Colonic mucosa (tissue), 4 donors: Measurements from ENCODE around the gene MUC5B. TPM values are rescaled to one million over a fixed set of nuclear protein-coding genes. Genes with fewer than 3 reads are reported as not detected.

Source experiments
- DNase-seq: peaks from one replicate; pipeline ENCODE4 v3.0.0-alpha.2; 2020
- H3K27ac ChIP-seq: fragments of 200-600 bp; one replicate; pipeline ENCODE4 v1.8.0; 2021
- H3K27me3 ChIP-seq: fragments of 200-600 bp; one replicate; pipeline ENCODE4 v1.8.0; 2021
- H3K36me3 ChIP-seq: fragments of 200-600 bp; one replicate; pipeline ENCODE4 v1.8.0; 2021
- H3K4me1 ChIP-seq: fragments of 200-600 bp; one replicate; pipeline ENCODE4 v1.8.0; 2021; ENCODE audit warnings: mild to moderate bottlenecking
- H3K4me3 ChIP-seq: fragments of 200-600 bp; one replicate; pipeline ENCODE4 v1.8.0; 2021
- H3K9ac ChIP-seq, 2 donors: one replicate each; pipeline ENCODE4 v1.7.0; 2013; ENCODE audit warnings: control low read depth in 2 of 2, low read depth in 2 of 2, low read length in 2 of 2
- H3K9me3 ChIP-seq: fragments of 200-600 bp; one replicate; pipeline ENCODE4 v1.8.0; 2021
- intact Hi-C: fragments of 100-400 bp; cut with DNase I; formaldehyde crosslinking; loops from one replicate; pipeline ENCODE4 v1.14.1; 2022
- total RNA-seq, 2 donors: library from RNA; stranded (reverse); fragmentation: NEBNext Ultra II Directional in 1 of 2; extraction: Animal tissue kit (Norgen Biotek cat#: 25700) in 1 of 2; gene quantifications; one replicate each; pipeline ENCODE4 v1.2.1, GENCODE V29; 2021
- TF ChIP-seq, protein P1 (sequence below): fragments of 200-600 bp; IDR thresholded peaks from one replicate; pipeline ENCODE4 v1.8.0; 2022; ENCODE audit warnings: antibody characterized with exemption, mild to moderate bottlenecking
- donor health status: healthy.
- donor health status: DM: no; HTN: no; CAD: no.
- donor health status: DM: no; HTN: no; CAD: no.

Gene MUC5B
- total RNA-seq, 2 donors from 2014 or later = 285 to 655 TPM

GRCh38 chr11:1219446-1219833 is 3.4 kb upstream of the MUC5B start:
- peaks cover 23% of the 10 kb centered on the region for H3K4me1 ChIP-seq
- no peak overlapping the region for H3K4me3 ChIP-seq
- H3K27me3 ChIP-seq = no peaks in the 10 kb centered on the region
- no peak for DNase-seq
- intact Hi-C loops = no loop called here
- TF ChIP-seq, protein P1, sequence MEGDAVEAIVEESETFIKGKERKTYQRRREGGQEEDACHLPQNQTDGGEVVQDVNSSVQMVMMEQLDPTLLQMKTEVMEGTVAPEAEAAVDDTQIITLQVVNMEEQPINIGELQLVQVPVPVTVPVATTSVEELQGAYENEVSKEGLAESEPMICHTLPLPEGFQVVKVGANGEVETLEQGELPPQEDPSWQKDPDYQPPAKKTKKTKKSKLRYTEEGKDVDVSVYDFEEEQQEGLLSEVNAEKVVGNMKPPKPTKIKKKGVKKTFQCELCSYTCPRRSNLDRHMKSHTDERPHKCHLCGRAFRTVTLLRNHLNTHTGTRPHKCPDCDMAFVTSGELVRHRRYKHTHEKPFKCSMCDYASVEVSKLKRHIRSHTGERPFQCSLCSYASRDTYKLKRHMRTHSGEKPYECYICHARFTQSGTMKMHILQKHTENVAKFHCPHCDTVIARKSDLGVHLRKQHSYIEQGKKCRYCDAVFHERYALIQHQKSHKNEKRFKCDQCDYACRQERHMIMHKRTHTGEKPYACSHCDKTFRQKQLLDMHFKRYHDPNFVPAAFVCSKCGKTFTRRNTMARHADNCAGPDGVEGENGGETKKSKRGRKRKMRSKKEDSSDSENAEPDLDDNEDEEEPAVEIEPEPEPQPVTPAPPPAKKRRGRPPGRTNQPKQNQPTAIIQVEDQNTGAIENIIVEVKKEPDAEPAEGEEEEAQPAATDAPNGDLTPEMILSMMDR = no peak
- H3K36me3 ChIP-seq = no peaks in the 10 kb centered on the region
- H3K27ac ChIP-seq = peak overlapping the region; percentile 89
- H3K9ac ChIP-seq = peak overlapping the region; percentile 66 to 82
- H3K9me3 ChIP-seq = no peaks in the 10 kb centered on the region

DNA sequence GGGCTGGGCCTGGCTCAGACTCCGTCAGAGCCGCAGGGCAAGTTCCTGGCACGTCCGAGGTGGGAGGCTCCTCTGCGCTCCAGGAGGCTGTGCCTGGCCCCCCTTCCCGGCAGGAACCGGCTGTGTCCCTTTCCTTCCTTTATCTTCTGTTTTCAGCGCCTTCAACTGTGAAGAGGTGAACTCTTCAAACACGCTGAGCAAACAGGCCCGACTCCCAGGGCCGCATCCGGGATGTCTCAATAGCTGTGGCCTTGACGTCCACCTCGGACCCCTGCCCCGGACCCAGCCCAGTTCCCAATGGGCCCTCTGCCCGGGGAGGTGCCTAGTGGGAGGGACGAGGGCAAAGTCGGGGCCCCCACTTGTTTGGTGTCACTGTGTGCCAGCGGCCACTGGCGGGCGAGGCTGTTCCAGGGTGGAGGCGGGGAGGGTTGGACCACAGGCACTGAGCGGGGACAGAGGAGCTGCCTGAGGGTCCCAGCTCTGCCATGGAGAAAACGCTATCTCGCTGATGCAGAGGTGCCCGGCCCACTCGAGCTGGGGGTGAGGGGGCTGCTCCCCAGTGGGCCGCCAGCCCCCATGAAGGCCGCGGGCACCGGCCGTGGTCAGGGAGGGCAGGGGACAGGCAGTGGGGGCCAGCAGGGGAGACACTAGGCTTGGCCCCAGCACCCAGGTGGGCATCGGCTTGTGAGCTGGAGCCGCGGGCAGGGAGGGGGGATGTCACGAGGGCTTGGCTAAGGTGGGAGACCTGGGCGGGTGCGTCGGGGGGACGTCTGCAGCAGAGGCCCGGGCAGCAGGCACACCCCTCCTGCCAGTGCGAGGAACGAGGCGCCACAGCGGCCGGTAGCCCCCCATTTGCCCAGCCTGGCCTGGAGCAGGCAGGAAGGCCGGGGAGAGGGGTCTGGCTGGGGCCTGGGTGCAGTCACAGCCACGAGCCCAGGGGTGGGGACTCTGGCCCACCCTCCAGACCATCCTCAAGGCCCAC is 2.7 kb upstream of the MUC5B start:
- DNase-seq = peak; percentile 91
- TF ChIP-seq, protein P1 = no peak
- no peaks in the 10 kb centered on the region for H3K9me3 ChIP-seq
- peaks cover 23% of the 10 kb centered on the region for H3K4me1 ChIP-seq
- peak overlapping the region; percentile 17 for H3K4me3 ChIP-seq
- intact Hi-C loops = no loop called here
- peak overlapping the region; percentile 66 to 82 for H3K9ac ChIP-seq
- H3K36me3 ChIP-seq = no peaks in the 10 kb centered on the region
- H3K27ac ChIP-seq = peak overlapping the region; percentile 89
- no peaks in the 10 kb centered on the region for H3K27me3 ChIP-seq

DNA sequence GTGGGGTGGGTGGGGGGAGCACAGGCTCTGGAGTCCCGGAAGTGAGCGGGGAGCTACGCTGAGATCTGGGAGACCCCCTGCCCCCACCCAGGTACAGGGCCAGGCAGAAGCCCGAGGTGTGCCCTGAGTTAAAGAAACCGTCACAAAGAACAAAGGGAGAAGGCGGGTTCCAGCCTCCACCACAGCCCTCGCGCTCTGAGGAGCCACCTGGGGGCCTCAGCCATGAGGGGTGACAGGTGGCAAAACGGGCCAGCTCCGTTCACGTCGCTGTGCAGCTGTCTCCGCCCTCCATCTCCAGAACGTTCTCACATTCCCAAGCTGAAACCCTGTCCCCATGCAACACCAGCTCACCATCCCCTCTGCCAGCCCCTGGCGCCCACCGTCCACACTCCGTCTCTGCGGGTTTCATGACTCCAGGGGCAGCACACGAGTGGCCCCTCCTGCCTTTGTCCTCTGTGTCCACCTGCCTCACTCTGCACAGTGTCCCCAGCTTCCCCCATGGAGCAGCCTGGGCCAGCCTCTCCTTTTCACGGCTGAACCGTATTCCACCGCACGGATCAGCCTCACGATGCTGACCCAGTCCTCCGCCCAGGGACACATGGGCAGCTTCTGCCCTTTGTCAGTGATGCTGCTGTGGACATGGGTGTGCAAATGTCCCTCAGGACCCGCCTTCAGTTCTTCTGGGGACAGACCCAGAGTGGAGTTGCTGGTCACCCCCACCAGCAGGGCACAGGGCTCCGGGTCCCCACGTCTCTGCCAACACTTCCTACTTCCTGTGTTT is 1.7 kb upstream of the MUC5B start:
- H3K27ac ChIP-seq = peak overlapping the region; percentile 89
- TF ChIP-seq, protein P1 = no peak
- peak; percentile 32 for DNase-seq
- intact Hi-C loops = no loop called here
- no peaks in the 10 kb centered on the region for H3K27me3 ChIP-seq
- H3K36me3 ChIP-seq = no peaks in the 10 kb centered on the region
- H3K4me3 ChIP-seq = no peak overlapping the region
- peak overlapping the region in 1 of 2 donors; percentile 26 for H3K9ac ChIP-seq
- H3K4me1 ChIP-seq = peaks cover 23% of the 10 kb centered on the region
- H3K9me3 ChIP-seq = no peaks in the 10 kb centered on the region

DNA sequence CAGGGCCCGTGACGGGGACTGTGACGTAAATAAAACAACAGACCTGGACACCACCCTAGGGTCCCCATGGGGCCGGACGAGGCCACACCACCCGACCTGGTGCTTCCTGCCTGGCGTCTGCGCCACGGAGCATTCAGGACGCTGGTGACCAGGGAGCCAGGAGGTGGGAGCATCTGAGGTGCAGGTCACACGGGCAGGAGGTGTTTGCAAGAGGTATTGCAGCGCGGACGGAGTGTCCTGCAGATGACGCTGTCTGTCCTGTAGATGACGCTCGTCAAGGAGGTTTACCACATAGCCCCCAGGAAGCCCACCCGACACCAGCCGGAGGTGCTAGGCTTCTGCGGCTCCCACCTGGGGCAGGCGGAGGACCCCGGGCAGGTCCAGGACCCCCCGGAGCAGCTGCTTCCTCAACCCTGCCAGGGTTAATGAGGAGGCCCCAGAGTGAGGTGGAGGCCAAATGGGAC is 986 bp upstream of the MUC5B start:
- Histone ChIP-seq H3K27ac (no peak overlapping the region), H3K4me3 (no peak overlapping the region), H3K4me1 (peaks cover 23% of the 10 kb centered on the region), H3K9ac (no peak overlapping the region), H3K27me3 (no peaks in the 10 kb centered on the region), H3K36me3 (no peaks in the 10 kb centered on the region), H3K9me3 (no peaks in the 10 kb centered on the region)
- intact Hi-C loops = no loop called here
- DNase-seq = peak; percentile 18
- TF ChIP-seq, protein P1 = no peak

DNA sequence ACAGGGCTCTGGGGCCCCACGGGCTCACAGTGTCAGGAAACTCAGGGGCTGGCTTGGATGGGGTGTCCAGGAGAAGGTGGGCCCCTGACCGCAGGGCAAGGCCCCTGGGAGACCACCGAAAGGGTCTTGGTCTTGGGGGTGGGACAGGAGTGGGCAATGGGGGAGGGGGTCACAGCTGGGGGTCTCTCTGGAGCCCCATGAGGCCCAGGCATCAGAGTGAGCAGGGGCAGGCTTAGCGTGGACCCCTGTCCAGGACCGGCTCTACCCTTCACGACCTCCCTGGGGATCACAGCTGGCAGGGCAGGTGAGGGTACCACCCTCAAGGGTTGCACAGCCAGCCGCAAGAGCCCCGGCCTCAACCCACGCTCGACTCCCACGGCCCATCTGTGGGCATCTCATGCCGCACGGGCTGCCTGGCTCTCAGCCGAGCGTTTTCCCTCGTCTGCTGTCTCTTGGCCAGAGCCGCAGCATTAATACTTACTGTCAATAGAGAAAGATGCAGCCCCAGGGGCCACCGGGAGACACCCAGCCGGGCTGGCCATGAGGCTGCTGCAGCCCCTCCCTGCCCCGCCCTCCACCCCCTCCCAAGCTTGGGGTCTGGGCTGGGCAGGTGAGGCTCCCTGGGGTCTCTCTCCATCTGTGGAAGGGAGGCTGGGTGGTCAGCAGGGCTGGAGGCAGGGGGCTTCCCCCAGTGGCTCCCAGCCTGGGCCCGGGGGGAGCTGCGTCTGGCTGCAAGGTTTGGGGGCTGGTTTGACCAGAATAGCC is 662 bp downstream of the MUC5B start:
- peaks cover 21% of the 10 kb centered on the region for H3K4me1 ChIP-seq
- intact Hi-C loops = no loop called here
- H3K9me3 ChIP-seq = no peaks in the 10 kb centered on the region
- TF ChIP-seq, protein P1 = no peak
- H3K4me3 ChIP-seq = peak overlapping the region; percentile 42
- peak; percentile 41 for DNase-seq
- H3K27ac ChIP-seq = peak overlapping the region; percentile 59
- no peaks in the 10 kb centered on the region for H3K36me3 ChIP-seq
- no peaks in the 10 kb centered on the region for H3K27me3 ChIP-seq
- peak overlapping the region; percentile 72 to 79 for H3K9ac ChIP-seq
